ENCODE results near the gene LY6G6F.

- TF ChIP-seq CTCF (IDR thresholded peaks at IDR 0.05) (no peak), EZH2 (IDR thresholded peaks at IDR 0.05; ENCODE audit: borderline replicate concordance, insufficient read depth, low read depth, low read length, poor library complexity, severe bottlenecking) (no peak)
Observed at GRCh38 chr6:31687321-31687720, 19.3 kb upstream of the LY6G6F start.
